Measurements from ENCODE around the gene SRD5A2.
"Not testable (repeated sequence)": the region's sequence is repeated elsewhere in the genome, so short reads cannot be mapped to it uniquely, and the experiment has no call there.

Gene SRD5A2

DNA sequence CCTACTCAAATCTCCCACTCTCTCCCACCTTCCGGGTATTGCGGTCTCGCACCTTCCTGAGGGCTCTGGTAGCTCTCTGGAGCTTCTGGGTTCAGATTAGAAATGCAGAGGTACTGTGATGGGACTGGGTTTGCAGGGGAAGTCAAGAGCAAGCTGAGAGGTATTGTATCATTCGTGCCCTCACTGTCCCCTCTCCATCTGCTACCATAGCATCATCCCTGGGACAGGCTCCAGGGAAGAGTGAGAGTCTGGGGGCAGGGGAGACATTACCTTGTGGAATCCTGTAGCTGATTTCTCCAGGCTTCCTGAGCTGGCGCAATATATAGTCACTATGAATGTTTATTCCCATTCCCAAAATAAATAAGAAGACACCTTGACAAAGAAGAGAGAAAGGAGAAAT is 49.6 kb downstream of the SRD5A2 start:
- DNase-seq: no peak

DNA sequence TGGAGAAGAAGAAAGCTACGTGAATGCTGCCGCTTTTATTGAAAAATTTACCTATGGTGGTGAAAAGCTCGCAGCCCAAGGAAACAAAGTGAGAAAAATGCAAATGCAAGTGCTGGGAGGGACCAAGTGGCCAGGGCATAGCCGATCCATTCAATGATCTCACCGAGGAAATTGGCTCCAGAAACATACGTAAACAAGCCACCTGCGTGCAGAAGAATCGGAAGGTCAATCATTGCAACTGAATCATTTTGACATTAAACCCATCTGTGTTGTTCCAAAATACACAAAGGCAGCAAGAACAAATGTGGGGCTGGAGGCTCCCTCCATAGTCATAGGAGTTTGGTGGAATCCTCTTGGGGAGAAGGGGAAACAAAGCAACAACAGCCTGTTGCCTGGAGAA is 51.5 kb downstream of the SRD5A2 start:
- DNase-seq: no peak

DNA sequence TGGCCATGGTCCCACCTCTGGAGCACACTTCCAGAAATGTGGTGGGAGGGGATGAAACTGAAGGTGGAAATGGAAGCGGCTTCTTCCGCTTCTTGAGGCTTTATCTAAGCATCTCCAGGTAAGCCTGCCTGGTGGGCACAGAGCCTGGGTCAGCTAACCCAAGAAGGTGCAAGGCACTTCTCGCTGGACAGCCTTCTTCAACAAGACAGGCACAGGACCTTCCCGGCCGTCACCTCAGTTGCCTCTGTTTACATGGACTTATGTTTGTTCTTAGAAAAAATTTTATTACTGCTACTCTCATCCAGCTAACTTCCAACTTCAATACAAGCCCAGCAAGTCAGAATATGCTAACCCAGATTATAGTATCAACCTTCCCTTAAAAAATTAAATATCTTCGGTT is 51.9 kb downstream of the SRD5A2 start:
- DNase-seq: no peak

DNA sequence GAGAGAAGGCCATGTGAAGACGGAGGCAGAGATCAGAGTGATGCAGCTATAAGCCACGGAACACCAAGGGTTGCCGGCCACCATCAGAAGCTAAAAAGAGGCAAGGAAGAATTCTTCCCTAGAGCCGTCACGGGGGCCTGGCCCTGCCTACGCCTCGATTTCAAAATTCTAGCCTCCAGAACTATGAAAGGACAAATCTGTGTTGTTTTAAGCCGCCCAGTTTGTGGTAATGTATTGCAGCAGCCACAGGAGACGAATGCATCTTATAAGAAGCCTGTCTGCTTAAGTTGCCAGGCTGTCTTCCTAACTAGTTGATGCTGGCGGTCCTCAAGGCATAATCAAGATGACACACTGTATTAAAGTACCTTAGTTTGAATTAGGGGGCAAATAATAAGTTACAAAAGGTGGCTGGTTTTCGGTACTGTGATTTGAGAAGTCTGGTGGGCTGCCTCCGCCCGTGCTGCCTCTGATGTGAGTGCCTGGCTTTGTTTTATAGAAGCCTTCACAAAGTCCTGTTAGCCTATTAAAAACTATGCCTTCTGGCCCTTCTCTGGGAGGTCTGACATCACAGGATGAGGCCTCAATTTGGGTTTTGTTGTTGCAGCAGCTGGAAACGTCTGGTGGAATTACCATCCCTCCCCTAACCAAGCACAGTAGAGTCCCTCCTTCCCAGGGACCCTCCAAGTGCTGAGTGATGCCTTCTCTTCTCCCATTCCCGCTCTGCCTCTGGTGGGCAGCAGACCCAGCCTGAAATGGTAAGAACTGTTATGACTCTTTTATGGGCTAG is 53.6 kb downstream of the SRD5A2 start:
- no peak for DNase-seq

DNA sequence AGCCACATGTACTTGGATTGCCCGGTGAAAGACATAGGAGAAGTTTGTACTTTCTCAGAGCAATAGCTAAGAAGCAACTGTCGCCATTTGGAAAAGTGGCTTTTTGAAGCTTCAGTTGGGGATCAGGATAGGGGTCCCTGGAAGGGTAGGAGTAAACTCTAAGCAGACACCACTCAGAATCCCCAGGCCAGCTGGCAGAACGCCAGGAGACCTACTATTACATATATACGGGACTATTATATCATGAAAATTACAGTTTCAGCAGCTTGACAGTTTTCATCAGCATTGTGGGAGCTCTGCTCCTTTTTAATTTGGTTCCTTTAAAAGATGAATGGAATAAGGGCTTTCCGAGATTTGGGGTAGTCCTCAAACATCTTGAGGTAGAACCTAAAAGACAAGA is 54.9 kb downstream of the SRD5A2 start:
- DNase-seq: no peak

DNA sequence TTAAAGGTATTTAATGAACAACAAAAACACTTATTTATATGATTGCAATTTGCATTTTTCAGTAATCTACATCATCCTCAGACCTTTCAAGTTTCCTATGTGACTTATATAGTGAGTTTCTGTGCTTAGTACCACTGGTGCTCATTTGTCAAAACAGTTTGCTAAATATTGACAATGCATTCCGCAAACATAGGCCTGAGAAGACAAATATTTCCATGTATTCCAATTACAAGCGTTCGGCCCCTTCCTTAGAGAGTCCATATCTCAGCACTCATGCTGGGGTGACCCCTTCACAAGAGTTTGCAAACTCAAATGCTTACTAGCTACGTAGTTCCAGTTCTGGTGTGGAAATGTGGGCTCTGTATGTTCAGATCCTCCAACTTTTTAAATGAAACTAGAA is 56.1 kb downstream of the SRD5A2 start:
- DNase-seq: no peak

DNA sequence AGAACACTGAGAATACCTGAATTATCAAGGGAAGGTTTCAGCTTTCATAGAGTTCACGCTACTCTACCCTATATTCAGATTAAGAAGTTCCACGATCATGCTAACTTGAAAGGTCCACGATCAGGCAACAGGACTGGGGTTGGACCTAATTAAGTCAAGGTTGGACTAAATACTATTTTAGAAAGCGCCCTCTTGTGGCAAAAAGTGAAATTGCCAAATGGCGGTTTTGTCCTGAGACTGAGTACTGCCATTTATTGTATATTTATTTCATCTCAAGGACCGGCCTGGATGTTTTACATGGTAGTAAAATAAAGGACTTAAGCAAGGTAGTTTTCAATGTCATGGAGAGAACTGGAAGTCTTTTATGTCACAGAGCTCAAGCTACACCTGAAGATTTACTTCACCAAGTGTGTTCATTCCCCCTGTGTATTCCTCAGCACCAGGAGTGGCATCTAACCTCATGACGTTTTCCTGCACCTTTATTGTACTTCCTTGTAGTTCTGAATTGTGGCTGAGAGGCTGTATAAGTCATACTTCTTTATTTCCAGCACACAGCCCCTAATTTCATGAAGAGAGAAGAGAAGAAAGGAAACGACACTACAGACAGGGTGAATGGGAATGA is 56.8 kb downstream of the SRD5A2 start:
- no peak for DNase-seq

DNA sequence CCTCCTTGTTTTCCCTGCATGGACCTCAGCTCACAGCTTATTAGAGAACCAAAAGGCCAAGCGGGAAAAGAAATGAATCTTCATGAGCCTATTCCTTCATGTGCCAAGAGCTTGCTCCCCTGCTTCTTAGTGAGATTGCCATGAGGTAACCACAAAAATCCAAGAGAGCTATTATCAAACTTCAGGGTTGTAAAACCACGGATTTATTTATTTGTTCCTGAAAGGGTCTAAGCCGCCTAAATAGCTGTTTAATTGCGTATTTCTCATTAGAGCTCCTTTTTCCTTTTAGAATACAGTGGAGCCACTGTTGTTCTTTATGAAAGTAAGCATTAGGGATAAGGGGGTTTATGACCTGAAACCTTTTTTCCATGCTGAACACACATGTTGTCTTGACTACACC is 58.0 kb downstream of the SRD5A2 start:
- DNase-seq: no peak

DNA sequence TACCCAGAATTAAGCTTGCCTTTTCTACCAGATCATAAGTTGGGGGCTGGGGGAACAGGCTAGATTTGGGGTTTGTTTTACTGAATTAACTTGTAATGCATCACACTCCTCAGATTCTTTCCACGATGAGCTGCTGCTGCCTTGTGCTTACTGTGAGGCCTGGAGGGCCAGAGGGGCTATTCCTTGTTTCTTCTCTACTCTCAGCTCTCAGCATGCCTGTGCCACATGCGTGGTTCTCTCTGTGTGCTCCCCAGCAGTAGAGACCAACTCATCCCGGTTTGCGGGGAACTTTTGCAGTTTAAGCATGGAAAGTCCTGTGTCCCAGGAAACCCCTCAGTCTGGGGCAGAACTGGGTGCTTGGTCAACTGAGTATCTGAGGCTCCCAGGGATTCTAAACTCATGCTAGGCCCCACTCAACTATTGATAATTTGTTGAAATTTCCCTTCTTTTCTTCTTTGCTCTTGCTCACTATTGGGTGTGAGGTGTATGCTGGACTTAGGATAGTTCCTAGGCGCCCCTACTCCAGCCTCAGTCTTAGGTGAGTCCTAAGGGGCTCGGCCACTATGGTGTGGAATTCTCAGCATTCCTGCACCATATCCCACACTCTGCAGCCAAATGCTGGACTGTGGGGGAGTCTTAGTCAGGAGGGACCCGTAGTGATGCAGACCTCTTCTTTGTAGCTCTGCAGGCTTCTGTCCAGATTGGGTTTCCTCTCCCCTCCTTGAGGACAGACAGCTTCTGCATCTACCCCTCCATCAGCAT is 63.1 kb downstream of the SRD5A2 start:
- DNase-seq: no peak

DNA sequence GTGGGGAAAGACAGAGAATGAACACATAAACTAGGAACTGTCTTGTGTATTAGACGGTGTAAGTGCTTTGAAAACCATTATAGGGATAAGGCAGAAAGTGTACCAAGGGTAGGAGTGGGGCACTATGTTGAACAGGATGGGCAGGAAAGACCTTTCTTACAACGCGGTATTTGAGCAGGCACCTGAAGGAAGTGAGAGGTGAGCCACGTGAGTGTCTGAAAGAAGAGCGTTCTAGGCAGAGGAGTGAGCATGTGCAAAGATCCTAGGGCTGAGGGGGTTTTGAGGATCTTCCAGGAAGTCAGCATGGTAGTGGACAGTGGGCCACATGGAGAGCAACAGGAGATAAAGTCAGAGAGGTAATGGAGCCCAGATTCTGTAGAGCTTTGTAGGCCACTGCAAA is 65.2 kb downstream of the SRD5A2 start:
- no peak for DNase-seq

DNA sequence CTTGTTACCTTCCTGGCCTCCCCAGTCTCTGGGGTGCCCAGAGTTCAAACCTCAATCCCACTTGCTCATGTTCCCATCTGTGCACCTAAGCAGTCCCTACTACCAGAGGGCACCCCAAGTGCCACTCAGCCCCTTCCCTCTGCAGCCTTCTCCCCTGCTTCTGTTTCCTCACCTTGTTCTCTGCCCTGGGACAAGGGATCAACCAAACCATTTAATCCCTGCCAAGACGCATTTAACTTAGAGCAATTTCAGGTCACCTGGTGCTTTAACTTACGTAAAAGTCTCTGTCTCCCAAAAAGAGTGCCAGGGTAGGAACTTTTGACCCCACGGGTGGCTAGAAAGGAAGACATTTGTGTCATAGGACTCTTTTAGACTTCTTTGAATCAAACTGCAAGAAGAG is 67.2 kb downstream of the SRD5A2 start:
- no peak for DNase-seq

DNA sequence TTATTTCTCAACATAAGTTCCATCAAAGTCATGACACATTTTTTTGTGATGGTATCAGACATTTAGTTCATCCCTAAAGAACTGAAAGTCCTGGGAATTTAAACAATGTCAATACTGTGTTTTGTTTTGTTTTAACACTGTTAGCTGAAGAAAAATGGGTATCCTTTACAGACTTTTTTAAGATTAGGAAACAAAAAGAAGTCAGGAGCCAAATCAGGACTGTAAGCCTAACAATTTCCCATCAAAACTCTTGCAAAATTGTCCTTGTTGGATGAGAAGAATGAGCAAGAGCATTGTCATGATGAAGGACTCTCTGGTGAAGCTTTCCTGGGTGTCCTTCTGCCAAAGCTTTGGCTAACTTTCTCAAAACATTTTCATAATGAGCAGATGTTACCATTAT is 69.4 kb downstream of the SRD5A2 start:
- DNase-seq: no peak

DNA sequence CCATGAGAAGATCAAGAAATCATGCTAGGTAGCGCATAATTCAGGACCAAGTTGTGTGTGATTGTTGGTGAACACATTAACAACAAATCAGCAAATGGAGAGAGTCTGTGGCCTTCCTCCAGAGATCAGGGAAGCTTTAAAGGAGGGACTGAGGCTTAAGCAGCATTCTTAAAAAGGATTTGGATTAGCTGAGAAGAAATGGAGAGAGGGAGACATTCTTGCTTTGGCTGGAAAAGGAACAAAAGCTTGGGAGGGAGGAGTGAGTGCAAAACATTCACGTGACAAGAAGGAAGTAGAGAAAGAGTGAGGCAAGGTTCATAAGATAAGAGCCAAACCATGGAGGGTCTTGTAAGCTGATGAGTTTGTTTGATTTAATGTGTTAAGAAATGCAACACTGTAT is 75.6 kb downstream of the SRD5A2 start:
- no peak for DNase-seq

DNA sequence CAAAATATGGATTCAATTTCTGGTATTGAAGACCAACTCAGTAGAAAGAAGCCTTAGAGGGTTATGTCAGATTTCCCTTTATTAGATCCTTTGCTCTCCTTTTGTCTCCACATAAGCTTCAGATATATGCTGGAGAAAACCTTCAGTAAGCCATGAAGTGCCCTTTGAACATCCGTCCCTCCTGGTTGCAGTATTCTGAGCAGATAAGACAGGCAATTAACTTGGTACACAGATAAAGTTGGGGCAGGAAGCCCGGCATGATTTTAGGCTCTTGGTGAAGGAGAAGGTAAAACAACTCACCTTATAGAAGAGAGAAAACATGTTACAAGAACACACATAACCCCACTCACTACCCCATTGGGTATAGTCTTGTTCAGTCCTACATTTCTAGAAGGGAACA is 76.4 kb downstream of the SRD5A2 start:
- DNase-seq: no peak

DNA sequence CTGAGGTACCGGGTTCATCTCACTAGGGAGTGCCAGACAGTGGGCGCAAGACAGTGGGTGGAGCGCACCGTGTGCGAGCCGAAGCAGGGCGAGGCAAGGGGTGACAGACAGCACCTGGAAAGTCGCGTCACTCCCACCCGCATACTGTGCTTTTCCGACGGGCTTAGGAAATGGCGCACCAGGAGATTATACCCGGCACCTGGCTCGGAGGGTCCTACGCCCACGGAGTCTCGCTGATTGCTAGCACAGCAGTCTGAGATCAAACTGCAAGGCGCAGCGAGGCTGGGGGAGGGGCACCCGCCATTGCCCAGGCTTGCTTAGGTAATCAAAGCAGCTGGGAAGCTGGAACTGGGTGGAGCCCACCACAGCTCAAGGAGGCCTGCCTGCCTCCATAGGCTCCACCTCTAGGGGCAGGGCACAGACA is 84.3 kb downstream of the SRD5A2 start:
- DNase-seq: not testable (repeated sequence)

DNA sequence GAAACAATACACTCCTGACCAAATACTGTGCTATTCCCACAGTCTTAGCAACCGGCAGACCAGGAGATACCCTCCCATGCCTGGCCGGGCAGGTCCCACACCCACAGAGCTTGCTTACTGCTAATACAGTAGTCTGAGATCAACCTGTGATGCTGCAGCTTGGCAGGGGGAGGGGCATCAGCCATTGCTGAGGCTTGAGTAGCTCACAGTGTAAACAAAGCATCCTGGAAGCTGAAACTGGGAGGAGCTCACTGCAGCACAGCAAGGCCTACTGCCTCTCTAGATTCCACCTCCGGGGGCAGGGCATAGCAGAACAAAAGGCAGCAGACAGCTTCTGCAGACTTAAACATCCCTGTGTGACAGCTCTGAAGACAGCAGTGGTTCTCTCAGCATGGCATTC is 91.4 kb downstream of the SRD5A2 start:
- not testable (repeated sequence) for DNase-seq

DNA sequence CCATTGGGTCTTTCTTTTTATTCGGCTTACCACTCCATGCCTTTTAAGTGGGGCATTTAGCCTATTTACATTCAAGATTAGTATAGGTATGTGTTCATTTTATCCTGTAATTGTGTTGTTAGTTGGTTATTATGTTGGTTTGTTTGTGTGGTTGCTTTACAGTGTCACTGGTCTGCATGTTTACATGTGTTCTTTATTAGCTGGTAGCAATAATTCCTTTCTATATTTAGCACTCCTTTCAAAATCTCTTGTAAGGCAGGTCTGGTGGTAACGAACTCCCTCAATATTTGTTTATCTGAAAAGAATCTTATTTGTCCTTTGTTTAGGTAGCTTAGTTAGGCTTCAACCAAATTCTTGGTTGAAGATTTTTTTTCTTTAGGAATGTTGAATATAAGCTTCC is 97.5 kb downstream of the SRD5A2 start:
- no peak for DNase-seq

DNA sequence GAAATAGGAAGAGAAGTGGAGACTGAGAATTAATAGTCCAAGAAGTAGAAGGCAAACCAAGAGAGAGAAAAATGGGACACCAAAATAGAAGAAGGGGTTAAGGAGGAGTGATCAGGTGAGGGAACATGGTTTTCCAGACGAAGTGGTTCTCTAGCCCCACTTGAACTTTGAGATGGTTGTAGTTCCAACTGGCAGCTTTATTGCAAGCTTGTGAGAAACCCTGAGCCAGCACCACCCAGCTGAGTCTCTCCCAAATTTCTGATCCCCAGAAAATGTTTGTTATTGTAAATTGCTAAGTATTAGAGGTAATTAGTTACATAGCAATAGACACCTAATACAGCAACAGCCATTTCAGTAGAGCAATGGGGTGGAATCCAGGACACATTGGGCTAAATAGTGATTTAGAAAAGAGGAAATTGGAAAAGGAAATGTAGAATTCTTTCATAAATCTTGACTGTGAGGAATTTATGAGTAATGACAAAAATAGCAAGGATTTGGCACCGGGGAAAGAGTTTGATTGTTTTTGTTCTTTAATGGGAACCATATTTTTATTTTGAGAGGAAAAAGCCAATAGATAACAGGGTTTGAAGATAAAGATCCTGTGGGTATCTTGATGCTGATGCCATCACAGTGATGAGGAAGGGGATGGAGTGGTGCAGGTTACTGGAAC is 104.1 kb downstream of the SRD5A2 start:
- DNase-seq: no peak

DNA sequence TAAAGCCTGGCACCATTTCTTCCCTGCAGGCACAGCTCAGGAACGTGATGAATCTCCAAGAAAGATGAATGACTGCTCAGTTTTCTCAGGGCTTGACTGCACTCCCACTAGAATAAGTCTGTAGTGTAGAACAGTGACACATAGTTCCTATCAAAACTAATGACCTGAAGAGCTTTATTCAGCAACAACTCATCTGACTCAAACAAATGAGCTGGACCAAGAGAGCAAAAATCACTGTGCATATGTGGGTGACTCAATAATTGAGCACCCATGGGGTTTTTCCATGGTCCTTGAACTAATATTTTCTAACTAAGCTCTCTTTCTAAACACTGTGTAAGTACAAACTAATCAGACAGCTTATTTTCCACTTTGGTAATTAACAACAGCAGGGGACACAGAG is 105.0 kb downstream of the SRD5A2 start:
- DNase-seq: no peak

DNA sequence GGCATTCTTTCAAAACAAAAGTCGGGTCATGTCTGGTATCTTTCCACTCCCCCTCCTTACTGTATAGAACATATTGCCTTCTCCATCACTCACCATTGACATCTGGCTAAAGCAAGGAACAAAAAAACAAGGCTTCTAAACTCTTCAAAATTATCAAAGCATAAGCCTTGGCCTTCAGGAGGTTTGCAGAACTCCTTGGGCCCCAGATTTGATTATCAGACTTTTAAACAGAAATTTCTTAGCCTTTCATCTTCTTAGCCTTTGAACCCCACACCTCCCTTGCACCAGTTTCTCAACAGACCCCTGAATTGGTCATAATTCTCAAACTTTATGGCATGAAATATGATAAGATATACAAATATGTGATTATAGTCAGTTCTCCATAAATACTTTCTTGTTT is 106.4 kb downstream of the SRD5A2 start:
- DNase-seq: no peak

Data from hippocampal formation (tissue), 2 donors.